ENCODE measurements around the gene RAB11FIP3.

DNA sequence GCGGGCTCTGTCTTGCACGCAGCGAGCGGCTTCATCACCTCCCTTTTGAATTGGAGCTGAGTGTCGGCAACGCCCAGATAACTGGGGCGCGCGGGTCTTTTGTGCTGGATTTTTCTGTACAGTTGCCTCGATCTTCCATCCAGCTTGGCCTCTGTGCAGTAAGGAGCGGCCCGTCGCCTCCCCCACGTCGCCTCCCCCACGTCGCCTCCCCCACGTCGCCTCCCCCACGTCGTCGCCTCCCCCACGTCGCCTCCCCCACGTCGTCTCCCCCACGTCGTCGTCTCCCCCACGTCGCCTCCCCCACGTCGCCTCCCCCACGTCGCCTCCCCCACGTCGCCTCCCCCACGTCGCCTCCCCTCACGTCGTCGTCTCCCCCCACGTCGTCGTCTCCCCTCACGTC, 119.1 kb downstream of the RAB11FIP3 start:
- no peak for TF ChIP-seq CTCF (IDR thresholded peaks at IDR 0.05)
- no peak for TF ChIP-seq POLR2AphosphoS5 (IDR thresholded peaks at IDR 0.05)
- no peak for TF ChIP-seq POLR2A (IDR thresholded peaks at IDR 0.05)

All from stomach (tissue), 4 donors.